Activated gamma-delta T cell (primary cell): Measurements from ENCODE around the gene FOXF1.

ENCODE experiments used
- DNase-seq: peaks from one replicate; lab custom pipeline; 2025; lab: John Stamatoyannopoulos, UW
- total RNA-seq, 2 donors: gene quantifications; one replicate each; lab custom pipeline; 2026; lab: John Stamatoyannopoulos, UW

FOXF1 gene
- total RNA-seq: 0 to 0.09 reads per million in 2 donors

DNA sequence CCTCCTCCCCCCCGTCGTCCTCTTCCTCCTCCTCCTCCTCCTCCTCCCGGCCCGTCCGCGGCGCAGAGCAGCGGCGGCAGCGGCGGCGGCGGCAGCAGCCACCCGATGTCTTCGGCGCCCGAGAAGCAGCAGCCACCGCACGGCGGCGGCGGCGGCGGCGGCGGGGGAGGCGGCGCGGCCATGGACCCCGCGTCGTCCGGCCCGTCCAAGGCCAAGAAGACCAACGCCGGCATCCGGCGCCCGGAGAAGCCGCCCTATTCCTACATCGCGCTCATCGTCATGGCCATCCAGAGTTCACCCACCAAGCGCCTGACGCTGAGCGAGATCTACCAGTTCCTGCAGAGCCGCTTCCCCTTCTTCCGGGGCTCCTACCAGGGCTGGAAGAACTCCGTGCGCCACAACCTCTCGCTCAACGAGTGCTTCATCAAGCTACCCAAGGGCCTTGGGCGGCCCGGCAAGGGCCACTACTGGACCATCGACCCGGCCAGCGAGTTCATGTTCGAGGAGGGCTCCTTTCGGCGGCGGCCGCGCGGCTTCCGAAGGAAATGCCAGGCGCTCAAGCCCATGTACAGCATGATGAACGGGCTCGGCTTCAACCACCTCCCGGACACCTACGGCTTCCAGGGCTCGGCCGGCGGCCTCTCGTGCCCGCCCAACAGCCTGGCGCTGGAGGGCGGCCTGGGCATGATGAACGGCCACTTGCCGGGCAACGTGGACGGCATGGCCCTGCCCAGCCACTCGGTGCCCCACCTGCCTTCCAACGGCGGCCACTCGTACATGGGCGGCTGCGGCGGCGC, at the start of gene FOXF1:
Gene FOXF1, plus strand, starts transcription at position 63 of the 797 bp plus-strand sequence. Its CDS starts 43 bp downstream, at position 106.
- no peak for DNase-seq

DNA sequence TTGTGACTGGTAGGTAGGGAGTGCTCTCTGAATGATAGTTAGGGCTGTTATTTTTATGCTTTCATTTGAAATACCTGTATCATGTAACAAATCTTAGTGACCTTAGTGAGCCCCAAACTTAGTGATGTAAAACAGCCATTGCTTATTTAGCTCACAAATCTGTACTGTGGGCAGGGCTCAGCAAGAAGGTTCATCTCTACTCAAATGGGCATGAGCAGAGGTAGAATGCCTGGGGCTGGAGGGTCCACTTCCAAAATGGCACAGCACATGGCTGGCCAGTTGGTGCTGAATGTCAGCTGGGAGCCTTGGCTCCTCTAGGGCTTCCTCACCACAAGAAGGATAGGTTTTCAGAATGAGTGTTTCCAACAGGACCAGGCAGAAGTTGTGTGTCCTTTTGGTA, 49.3 kb upstream of the FOXF1 start:
- no peak for DNase-seq

DNA sequence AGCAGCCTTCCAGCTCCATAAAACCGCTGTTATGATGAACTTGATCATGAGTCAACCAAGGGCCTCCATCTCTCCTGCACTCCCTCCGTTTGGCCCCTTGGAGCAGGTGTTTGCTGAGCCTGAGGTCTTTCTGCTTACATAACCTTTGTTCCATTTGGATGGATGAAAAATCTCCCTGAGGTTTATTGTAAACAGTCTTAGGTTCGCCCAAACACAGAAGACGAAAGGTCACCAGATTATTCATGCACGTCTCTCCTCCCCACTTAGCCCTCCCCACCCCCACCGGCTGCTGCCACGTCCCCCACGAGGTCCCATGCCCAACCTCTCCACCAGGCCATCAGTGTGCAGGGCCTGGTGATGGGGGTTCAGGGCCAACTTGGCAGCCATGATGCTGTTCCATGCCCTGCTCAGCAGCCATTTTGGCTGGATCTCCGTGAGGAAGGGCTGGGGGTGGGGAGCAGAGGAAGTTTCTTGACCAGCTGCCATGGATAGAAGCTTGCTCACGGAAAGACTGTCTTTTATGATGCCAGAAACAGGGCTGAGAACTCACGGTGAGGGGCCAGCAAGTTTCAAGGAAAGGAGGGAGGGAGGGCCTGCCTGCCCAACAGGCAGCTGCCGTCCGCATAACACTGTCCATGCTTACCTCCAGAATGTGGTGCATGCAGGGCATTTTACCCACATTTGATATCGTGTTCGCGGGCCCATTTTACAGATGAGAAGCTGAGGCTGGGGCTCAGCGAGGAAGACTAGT, 47.8 kb upstream of the FOXF1 start:
- DNase-seq: no peak

DNA sequence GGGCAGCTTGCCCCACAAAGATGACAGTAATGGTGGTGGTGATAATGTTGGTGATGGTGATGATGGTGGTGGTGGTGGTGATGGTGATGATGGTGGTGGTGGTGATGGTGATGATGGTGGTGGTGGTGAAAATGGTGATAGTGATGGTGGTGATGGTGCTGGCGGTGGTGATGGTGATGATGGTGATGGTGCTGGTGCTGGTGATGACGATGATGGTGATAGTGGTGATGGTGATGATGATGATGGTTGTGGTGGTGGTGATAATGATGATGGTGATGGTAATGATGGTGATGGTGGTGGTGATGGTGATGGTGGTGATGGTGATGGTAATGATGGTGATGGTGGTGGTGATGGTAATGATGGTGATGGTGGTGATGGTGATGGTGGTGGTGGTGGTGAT, 46.3 kb upstream of the FOXF1 start:
- DNase-seq: no peak

DNA sequence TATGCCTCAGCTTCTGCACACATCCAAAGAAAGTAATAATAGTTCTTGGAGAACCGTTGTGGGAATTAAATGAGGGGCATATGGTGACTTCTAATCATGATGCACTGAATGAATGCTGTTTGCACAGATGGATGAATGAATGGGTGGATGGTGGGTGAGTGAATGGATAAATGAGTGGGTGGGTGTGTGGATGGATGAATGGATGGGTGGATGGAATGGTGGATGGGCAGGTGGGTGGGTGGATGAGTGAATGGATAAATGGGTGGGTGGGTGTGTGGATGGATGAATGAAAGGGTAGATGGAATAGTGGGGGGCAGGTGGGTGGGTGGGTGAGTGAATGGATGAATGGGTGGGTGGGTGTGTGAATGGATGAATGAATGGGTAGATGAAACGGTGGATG, 44.9 kb upstream of the FOXF1 start:
- no peak for DNase-seq

DNA sequence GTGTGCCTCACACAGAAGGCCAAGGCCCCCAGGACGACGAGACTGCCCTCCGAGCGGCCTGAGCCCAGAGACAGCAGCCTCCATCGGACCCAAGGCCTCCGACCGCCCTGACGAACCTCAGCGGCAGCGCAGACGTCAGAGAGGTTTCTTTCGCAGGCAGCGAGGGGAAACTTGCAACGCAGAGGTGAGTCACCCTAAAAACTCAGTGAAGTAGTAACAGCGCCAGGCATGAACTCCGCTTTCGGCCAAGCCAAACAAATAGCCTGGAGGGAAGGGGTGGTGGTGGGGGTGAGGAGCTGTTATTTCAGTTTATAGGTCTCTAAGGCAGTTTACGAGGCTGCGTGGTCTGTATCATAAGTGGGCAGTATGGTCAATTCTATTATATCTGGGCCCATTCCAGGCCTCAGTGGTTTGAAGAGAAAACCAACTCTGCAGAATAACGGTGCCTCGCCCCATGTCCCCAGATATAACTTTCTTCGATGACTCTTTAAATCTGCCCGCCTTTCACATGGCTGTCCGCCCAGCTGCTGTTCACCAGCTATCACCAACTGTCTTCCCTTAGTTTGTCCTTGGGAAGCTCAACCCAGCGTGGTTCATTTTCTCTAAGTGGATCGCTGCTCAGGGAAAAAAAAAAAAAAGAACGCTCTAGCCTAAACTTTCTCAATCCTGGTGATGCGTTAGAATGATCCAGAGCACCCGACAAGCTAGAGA, 43.5 kb upstream of the FOXF1 start:
- no peak for DNase-seq

DNA sequence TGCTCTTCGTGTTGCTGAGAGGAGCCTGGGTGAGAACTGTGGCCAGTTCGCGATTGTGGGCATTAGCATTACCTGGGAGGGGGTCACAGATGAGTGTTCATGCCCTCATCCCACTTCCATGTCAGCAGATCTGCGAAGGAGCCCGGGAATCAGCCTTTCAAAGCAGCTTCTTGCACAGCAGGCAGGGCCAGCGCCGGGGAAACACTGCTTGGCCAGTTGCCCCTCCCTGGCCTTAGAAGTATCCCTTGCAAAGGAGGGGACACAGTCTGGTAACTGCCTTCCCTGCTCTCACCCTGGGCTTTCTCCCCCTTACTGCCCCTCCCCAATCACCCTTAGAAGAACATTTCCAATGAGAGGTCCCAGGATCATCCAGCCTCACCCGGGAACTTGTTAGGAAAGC, 42.8 kb upstream of the FOXF1 start:
- DNase-seq: no peak

DNA sequence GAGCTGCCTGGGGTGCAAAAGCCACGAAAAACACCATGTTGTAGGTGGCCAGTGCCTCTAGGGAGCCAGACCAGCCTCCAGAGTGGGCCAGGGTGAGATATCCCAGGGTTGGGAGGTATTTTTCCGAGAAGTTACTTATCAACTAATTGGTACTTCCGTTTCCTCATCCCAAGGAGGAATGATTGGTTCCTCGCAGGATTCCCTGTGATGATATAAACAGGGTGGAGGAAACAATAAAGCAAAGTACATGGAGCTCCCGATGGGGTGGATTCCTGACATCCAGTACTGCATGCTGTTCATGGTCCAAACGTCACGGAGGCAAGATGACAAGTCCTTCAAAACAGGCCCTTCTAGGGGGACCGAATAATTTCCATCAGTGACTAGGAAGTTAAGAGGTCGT, 39.4 kb upstream of the FOXF1 start:
- DNase-seq: no peak

DNA sequence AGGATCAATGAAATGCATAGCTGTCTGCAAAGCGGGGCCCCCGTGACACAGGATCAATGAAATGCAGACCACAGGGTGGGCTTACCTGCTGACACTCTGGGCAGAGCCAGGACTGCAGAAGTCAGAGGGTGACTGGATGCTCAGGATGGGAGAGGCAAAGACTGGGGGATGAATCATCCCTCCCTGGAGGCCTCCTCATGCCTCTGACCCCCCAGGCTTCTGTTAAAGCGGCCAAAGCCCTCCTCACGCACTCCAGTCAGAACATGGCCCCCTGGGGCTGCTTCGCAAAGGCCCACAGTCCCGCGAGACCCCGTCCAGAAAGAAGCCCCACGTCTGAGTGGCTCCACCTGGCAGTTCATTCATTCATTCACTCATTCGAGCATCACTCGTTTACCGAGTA, 38.4 kb upstream of the FOXF1 start:
- DNase-seq: no peak

DNA sequence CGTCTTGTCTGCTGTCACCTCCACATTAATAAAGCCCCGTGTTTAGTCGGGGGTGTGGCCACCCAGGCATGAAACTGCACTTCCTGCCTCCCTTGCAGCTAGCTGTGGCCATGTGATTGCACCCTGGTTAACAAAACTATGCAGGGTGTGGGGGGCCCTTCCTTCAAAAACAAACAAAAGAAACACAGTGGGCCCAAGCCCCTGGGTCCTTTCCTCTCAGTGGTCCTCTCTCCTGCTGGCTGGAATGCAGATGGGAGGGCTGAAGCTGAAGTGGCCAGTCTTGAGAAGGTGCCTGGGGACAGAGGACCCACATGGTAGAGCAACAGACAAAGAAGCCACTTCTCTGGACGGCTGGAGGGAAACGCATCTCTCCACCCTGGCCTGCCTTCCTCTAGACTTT, 38.0 kb upstream of the FOXF1 start:
- DNase-seq: no peak

DNA sequence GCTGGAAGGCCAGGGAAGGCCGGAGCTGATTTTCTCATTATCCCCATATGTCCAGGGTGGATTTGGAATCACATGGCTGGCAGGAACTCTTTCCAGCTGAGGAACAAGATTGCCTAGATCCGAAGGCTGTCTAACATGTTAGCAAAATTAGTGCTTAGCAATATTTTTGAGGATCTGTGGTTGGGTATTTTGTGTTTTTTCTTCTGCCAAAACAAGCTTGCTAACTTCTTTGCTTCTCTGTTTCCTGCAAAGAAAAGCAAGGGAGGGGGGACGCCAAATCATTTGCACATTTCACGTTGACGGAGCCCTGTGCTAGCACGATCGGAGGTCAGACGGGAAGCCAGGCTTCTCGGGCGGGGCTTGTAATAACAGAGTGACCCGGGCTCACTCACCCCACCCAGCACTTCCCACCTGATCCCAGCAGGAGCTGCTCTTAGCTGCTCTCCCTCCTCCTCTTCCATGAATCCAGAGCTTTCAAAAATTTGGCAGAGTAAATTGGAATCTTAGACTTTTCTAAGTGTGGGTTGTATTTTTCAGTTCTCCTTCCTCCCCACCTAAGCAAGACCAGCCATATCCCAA, 33.3 kb upstream of the FOXF1 start:
- no peak for DNase-seq

DNA sequence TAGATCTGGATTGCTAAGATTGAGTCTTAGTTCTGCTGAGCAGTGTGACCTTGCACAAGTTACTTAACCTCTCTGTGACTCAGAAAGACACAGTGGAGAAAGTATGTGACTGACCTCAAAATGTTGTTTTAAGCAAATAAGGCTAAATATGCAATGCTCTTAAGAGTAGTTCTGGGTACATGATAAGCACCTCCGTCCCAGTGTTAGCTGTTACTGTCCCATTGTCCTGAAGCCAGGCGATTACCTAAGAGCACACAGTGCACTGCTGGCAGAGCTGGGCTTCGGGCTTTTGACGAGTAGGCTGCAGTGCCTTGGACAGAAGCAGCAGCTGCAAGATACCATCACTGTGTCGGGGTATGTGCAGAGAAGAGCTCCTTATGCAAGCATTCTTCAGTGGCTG, 32.7 kb upstream of the FOXF1 start:
- DNase-seq: no peak

DNA sequence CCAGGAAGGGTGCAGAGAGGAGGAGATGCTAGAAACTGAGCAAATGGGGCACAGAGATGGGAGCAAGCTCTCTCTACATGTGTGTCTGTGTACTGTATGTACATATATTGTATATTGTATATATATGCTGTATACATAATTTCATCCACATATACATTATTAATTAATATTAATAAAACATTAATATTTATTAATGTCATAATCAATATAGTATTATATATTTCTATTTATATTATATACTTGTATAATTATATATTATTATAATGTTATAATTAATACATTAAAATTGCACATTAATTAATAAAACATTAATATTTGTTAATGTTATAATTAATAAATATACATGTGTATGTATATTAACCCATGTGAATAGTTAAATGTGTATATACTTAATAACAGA, 31.5 kb upstream of the FOXF1 start:
- DNase-seq: no peak

DNA sequence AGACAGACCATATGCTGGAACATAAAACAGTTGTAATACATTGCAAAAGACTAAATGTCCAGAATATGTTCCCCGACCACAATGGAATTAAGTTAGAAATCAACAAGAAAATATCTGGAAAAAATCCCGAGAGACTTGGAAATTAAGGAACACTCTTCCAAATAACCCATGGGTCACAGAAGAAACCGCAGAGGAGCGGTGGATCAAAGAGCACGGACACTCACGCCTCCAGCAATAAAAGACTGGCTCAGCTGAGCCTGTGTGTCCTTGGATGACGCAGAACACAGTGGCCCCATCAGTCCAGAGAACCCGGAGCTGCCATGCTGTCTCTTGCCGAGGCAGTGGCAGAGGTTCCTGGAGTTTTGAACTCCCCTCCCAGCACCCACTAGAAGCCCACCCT, 30.9 kb upstream of the FOXF1 start:
- DNase-seq: no peak

DNA sequence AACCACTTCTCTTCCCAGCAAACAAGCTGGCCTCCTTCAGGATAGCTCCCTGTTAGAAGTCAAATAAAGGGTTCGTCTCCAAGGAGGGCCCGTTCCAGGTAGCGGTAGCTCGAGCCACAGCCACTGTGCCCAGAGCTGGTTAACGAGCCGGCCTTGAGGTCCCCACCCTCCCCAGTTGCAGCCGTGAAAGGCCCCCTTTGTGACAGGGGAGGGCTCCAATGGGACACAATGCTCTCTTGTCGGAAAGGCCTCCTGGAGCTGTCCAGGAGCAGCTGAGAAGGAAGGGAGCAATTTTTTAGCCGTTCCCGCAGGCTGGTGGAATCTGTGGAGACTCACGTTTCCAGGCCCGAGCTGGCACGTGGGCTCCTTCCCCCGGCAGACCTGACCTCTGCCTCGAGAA, 29.9 kb upstream of the FOXF1 start:
- no peak for DNase-seq

DNA sequence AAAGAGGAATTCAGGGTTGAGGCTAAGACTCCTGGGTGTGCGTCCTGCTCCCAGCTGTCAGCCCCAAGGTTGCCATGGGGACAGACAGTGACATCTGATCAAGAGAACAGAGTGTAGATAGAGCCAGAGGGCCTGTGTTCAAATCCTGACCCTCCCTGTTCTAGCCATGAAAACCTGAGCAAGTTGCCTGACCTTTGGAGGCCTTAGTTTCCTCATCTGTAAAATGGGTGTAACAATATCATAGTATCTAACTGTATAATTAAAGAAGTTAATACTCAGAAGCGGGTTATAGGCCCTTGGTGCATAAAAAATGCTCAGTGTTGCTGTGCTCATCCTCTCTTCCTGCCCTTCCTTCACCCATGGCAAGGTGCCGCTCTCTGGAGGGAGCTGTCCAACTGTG, 28.7 kb upstream of the FOXF1 start:
- no peak for DNase-seq

DNA sequence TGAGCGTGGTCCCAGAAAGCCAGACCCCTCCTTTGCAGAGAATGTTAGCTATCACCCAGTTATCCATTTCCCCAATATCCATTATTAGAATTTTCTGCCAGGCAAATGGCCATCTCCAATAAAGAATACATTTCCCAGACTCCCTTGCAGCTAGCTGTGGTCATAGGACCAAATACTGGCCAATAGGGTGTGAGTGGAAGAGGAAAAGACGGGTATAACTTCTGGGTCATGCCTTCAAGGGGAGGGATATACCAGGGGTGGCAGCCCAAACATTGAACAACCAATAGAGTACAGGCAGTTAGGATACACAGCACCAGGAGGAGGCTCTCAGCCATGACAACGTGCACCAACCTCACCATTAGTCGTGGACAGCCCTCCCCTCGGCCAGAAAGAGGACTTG, 26.1 kb upstream of the FOXF1 start:
- DNase-seq: no peak

DNA sequence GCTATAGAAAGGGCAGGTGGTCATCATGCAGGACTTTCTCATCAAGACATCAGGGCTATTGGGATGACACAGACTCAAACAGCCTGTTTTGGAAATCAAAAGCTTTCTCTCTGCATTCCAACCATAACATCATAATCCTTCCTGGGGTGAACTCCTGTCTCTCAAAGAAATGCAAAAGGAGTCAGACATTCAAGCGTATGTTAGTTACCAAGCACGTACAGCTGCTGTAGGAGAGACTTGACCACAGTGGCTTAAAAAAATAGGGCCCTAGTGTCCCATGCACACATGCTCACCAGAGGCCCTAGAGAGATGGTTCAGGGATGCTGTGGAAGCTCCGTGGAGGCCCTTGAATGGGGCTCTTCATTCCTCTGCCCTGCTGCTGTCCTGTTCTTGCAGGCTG, 24.6 kb upstream of the FOXF1 start:
- no peak for DNase-seq

DNA sequence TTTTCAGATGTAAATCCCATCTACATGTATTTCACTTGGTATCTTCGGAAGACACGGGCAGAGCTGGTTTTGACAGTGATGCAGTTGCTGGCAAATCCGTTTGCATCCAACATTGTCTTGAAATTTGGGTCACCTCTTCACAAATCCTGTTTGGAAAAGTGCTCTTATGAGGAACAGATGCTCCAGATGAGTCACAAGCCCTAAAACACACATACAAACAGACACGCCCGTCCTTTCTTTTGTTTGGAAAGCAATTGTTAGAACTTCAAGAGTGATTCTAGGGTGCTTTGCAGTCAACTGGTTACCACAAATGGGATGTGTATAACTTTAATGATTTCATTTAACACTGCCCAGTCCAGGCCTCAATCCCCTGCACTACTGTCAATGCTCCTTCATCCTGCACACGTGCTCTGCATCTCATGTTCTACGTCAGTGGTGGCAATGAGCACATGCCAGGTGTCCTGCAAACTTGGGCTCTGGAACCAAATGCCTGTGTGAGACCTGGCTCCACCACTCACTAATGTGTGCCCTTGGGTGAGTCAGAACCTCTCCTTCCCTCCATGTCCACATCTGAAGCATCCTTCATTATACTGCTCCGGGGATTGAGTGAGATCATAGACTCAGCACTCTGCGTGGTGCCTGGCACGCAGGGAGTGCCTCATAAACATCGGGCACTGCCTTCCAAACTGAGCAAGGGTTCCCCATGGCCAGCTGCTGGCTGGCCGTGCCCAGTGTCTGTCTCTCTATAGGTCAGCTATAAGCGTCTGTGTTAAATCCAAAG, 19.3 kb upstream of the FOXF1 start:
- DNase-seq: no peak

DNA sequence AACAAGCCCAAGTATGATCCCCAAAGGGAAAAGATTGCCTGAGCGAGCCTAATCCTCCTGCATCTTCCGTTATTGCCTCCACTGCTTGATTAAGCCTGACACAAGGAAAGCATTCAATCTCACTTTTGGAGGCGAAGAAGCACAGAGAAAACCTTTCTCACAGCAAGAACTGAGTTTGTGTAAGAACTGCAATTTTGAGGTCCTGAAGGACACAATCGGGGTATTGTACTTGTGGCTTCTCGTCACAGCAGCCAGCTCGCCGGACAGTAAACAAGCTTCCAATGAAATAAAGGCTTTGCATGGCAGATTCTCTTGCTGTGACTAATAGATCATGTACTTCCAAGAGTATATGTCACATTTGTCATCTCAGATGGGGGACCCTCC, 18.7 kb upstream of the FOXF1 start:
- no peak for DNase-seq

DNA sequence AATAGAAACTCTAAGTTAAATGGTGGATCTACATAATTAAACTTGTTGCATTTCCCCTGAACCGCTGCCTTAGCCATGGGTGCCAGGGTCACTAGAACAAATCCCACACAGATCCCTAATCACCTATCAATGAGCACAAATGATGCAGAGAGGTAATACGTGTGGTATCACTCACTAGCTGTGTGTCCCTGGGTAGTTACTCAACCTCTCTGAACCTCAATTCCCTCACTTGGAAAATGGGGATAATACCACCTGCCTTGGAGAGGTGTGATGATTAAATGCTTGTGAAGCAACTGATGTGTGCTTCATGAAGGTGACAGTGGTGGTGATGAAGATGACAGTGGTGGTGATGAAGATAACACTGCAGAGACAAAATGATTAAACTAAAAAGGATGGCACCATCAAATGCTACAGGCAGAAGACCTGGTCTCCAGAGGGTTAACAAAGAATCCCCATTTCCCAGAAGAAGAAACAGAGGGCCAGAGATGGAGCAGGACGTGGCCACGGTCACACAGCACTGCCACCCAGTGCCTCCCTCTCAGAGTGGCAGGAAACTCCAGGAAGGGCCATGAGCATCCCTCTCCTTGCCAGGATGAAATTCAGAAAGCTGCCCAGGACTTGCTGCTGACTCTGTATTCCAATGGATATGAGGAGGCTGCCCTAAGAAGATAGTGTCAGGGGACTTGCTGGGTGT, 17.9 kb upstream of the FOXF1 start:
- DNase-seq: no peak
